GM10847 (cell line): ENCODE results near the gene NSD1.

Experiments used
- POLR2A ChIP-seq: IDR thresholded peaks from 2 replicates; pipeline ENCODE4 v1.6.1; 2011; ENCODE audit not compliant: insufficient read length; ENCODE audit errors: extremely low read depth

Gene NSD1

GRCh38 chr5:177325868-177326381 lies 192.4 kb downstream of the NSD1 start:
- TF ChIP-seq POLR2A = no peak

GRCh38 chr5:177327539-177328522 lies 194.3 kb downstream of the NSD1 start:
- TF ChIP-seq POLR2A = no peak

GRCh38 chr5:177328545-177329231 lies 195.1 kb downstream of the NSD1 start:
- TF ChIP-seq POLR2A = no peak

- TF ChIP-seq POLR2A = no peak
Observed at GRCh38 chr5:177329883-177330282, 196.3 kb downstream of the NSD1 start.

- TF ChIP-seq POLR2A = no peak
Observed at GRCh38 chr5:177330991-177331842, 197.6 kb downstream of the NSD1 start.

GRCh38 chr5:177332031-177332895 lies 198.7 kb downstream of the NSD1 start:
- no peak for TF ChIP-seq POLR2A

- no peak for TF ChIP-seq POLR2A
Observed at GRCh38 chr5:177332896-177333260, 199.3 kb downstream of the NSD1 start.

GRCh38 chr5:177333420-177334154 lies 200.0 kb downstream of the NSD1 start:
- TF ChIP-seq POLR2A = no peak

GRCh38 chr5:177334155-177334551 lies 200.6 kb downstream of the NSD1 start:
- no peak for TF ChIP-seq POLR2A

- TF ChIP-seq POLR2A = no peak
Observed at GRCh38 chr5:177334781-177335700, 201.5 kb downstream of the NSD1 start.

- TF ChIP-seq POLR2A = no peak
Observed at GRCh38 chr5:177335701-177336065, 202.1 kb downstream of the NSD1 start.

GRCh38 chr5:177336112-177336511 lies 202.5 kb downstream of the NSD1 start:
- no peak for TF ChIP-seq POLR2A
